HG02571 (cell line): ENCODE results near the gene TTLL11.

Experiments used
- ATAC-seq: cut with Tn5 transposase; IDR thresholded peaks from one replicate; pipeline ENCODE4 v1.9.1; 2021; ENCODE audit warnings: mild to moderate bottlenecking, moderate library complexity; ENCODE audit not compliant: unreplicated experiment

Gene TTLL11, protein sequence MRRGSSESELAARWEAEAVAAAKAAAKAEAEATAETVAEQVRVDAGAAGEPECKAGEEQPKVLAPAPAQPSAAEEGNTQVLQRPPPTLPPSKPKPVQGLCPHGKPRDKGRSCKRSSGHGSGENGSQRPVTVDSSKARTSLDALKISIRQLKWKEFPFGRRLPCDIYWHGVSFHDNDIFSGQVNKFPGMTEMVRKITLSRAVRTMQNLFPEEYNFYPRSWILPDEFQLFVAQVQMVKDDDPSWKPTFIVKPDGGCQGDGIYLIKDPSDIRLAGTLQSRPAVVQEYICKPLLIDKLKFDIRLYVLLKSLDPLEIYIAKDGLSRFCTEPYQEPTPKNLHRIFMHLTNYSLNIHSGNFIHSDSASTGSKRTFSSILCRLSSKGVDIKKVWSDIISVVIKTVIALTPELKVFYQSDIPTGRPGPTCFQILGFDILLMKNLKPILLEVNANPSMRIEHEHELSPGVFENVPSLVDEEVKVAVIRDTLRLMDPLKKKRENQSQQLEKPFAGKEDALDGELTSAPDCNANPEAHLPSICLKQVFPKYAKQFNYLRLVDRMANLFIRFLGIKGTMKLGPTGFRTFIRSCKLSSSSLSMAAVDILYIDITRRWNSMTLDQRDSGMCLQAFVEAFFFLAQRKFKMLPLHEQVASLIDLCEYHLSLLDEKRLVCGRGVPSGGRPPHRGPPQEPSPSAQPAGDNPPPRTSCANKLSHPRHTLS

DNA sequence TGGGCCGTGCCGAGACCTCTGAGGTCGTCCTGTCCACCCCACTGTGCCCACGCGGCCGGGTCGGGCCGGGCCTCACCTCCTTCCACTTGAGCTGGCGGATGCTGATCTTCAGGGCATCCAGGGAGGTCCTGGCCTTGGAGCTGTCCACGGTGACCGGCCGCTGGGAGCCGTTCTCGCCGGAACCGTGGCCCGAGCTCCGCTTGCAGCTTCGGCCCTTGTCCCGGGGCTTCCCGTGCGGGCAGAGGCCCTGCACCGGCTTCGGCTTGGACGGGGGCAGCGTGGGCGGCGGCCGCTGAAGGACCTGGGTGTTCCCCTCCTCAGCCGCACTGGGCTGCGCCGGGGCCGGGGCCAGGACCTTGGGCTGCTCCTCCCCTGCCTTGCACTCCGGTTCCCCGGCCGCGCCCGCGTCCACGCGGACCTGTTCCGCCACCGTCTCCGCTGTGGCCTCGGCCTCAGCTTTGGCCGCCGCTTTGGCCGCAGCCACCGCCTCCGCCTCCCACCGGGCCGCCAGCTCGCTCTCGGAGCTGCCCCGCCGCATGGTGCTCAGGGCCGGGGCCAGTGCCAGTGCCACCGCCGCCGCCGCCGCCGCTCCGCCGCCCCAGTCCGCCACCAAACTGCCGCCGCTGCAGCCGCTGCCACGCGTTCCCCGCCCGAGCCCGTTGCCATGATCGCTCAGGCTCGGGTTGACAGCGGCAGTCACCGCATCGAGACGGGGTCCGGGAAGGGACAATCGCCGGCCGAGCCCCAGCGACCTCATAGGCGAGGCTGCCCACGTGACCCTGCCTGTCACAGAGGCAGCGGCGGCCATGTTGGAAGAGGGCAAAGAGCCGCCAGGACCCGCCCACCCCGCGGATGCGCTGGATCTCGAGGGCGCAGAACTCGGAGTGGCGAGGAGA is at the start of gene TTLL11:
Gene TTLL11, minus strand, starts transcription at position 698 of the 896 bp plus-strand sequence. Its CDS starts 160 bp downstream, at position 538.
- ATAC-seq = peak; percentile 90

DNA sequence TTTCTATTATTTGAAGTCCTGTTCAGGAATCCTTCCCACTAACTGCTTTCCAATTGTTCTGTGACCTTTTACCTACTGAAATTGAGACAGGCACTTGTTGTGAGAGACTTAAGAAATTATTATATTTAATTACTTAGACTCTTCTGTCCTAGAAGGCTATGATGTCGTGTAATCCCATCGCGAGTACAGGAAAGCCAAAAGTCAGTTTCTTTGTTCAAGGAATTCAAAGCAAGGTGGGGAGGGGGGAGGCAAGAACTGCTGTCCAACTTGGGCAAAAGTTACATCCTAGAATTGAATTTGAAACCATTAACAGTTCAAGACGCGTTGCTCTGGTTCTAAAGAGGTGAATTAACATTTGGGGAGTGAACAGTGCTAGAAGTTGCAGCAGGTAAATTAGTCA is 48.6 kb upstream of the TTLL11 start:
- ATAC-seq = no peak

DNA sequence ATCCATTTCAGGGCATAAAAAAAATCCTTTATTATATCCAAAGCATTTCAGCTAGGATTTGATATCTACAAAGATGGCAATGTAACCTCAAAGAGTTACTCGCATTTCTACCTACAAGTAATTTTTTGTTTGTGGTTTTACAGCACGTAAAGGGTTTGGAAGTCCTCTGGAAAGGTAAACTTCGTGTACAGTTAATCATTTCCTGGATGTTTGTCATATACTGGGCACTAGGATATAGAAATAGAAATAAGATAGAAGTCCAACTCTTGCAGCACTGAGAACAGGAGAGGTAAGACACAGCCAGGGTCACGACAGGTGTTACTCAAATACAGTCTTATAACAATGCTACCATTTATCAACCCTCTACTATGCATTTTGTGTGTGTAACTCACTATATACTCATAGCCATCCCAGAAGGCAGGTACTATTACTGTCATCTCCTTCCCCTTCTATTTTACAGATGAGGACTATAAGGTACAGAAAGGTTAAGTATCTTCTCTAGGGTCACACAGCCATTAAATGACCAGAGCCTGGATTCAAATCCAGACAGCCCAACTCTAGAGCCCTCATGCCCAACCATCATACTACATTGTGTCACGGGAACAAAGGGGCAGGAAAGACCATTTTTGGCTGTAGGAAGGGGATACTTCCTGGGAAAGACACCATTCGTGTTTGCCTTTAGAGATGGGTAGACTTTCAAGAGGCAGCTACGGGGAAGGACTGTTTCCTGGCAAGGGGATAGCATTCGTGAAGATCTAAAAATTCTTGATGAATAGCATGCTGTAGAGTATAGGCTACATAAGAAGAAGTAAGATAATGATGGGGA is 47.5 kb upstream of the TTLL11 start:
- ATAC-seq = no peak

DNA sequence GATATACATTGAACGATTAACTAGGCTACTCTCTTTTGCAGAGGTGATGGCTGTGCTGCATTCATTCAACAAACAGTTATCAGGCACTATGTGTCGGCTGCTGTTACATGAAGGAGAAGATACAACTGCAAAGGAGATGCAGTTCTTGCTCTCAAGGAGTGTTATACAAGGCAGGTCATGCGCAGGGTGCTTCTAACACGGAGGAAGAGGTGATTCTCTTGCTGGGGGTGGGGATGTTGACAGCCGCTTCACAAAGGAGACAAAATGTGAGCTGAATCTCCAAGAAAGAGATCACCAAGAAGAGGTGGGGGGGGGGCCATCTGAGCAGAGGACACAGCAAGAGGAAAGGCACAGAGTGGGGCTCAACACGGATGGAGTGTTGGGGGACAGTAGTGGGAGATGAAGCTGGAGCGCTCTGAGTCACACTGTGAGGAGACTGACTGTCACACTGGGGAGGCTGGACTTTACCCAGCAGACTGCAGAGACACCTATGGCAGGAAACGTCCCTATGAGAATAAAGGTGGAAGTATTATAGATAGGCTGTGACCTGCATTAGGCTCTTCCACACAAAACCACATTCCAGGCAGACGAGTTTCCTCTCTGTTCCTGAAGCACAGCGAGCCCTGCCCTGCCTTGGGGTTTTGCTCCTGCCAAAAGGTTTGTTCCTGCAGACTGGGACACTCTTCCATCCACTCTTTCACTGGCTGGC is 45.6 kb upstream of the TTLL11 start:
- ATAC-seq = no peak

DNA sequence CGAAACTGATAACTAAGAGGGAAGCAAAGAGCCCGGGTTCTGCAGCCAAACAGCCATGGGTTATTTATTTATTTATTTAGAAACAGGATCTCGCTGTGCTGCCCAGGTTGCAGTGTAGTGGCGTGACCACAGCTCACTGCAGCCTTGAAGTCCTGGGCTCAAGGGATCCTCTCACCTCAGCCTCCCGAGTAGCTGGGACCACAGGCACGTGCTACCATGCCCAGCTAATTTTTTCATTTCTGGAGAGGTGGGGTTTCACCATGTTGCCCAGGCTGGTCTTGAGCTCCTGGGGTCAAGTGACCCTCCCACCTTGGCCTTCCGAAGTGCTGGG is 42.4 kb upstream of the TTLL11 start:
- no peak for ATAC-seq

DNA sequence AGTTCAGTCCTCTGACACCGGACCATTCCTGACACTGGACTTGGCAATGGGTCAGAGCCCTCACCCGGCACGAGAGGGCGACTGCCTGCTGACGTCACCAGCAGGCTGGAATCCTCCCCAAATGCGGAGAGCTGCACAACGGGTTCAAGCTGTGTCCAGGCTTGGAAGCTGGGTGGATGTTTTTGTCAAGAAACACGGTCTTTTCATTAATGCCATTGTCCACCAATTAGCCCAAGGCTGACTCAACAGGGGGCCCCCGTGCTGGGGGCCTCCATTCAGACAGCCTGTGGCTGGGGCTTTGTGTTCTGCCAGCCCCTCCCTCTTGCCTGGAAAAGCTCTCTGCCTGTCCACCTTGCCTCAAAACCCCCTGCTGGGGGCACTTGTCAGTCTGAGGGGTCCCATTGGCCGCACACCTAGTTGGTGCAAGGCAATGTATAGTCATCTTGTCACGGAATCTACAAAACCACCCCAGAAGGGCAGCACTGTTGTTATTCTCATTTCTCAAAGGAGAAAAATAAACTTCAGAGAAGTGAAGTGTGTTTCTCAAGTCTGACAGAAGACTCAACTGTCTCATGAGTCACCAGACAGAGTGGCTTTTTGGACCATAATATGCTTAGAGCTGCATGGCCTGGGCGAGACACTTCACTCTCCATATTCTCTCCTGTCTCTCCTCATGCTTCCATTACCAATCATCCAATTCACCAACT is 41.9 kb upstream of the TTLL11 start:
- ATAC-seq = no peak

DNA sequence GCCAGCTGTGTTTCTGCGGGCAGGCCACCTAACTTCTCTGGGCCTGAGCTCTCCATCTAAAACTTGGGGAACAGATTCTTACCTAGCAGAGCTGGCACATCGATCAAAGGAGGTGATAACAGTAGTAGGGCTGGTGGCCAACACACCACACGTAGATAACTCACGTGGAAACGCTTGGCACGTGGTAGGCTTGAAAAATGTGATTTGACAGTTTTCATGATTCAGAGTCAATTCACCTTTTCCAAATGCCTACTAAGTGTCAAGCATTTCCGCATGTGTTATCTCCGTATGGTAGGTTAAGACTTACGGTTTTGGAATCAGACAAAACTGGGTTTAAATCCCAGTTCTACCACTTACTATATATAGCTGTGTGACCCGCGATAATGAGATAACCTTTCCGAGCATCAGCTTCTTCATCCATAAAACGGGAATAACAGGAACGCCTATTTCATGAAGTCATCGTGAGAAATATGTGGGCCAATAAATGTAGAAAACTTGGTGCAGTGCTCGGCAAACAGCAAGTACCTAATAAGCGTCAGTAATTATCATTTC is 41.0 kb upstream of the TTLL11 start:
- no peak for ATAC-seq

DNA sequence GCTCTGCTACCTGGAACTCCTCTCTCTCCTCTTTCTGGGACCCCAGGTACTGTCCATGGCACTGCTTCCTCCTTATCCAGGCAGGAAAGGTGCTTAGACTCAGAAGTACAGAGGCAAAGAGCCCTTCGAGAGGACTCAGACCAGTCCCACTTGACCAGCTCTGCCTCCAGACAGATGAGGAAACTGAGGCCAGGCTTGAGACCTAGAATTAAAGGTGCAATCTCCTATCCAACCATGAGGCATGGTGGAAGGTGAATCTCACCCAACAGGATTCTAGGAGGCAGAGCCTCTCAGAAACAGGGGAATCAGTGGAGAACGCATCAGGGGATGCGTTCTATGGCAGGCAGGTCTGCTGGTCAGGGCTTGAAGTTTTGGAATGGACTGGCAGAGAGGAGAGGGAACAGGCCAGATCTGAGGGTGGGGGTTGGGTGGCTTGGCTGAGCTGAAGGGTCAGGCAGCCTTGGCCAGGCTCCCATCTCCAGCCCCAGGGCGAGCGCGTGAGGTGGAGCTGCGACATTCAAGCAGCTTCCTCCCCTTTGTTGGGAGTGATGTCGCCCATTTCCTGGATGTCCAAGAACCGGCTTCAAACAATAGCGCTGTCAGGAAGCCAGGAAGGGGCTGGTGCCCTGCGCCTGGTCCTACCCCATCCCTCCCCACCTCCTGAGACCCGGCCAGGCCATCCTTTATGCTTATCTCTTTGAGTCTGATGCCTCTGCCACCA is 40.3 kb upstream of the TTLL11 start:
- ATAC-seq = no peak

DNA sequence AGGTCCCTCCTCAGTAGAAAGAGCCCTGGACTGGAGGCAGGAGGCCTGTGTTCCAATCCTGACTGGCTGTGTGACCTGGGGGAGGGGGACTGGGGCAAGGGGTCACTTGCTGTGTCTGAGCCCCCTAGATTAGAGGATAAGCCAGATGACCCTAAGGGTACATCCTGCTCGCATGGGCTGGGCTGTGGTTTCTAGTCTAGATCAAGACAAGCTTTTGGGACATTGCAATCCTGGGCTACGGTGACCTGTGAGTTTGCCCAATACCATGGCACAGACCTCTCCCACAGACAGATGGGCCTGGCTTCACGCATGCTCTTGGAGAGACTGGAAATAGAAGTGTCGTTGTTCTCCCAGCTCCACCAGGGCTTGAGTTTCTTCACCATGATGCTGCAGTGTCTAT is 39.4 kb upstream of the TTLL11 start:
- ATAC-seq = no peak

DNA sequence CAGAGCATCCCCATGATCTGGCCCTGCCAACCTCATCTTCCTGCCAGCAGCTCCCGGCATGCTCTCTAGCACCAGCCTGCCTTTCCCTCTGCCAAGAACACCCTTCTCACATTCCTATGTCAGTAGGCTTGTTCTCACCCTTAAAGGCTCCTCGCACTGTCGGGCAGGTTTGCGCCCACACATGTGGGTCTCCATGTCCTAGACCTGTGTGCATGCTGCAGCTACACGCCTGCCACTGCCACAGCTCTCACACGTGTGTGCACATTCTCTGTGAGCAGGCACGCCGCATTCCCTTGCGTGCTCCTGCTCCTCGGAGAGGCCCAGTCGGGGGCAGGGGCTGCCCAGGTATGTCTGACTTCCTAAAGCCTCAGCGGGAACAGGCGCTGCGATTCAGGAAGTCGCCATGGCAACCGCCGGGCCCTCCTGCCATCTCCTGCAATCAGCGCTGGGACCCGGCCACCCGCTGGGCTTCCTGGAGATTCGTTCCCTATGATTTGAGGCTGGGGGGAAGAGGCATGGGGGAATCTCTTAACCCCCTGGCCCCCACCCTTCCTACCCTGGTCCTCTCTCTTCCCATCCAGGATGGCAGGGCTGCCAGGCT is 38.4 kb upstream of the TTLL11 start:
- ATAC-seq = no peak

DNA sequence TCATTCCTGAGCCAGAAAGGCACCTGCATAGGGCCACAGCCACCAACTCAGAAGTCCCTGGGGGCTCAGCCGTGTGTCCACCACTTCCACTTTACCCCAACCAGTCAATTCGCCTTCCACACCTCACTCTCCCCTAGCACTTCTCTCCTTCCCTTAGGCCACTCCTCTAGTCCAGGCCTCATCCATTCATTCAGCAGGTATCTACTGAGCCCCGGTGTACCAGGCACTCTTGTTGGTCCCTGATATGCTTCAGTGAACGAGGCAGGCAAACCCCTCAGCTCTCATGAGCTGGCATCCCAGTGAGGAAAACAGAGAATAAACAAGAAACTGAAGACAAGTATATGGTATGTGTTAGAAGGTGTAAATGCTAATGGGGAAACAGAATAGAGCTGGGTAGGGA is 37.7 kb upstream of the TTLL11 start:
- ATAC-seq = no peak

DNA sequence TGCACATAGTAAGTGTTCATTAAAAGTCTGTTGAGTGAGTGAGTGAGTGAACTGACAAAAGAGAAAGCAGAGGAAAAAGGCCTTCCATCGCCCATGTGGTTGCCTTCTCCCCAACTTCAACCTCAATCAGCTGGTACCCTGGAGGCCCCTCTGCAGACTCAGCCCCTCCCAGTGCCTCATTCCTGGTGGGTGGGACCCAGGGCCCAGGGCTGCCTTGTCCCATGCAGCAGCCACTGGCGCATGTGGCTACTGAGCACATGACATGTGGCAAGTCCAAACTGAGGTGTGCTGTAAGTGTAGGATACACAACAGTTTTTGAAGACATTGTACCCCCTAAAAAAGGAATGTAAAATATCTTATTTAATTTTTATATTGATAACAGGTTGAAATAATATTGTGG is 36.9 kb upstream of the TTLL11 start:
- no peak for ATAC-seq

DNA sequence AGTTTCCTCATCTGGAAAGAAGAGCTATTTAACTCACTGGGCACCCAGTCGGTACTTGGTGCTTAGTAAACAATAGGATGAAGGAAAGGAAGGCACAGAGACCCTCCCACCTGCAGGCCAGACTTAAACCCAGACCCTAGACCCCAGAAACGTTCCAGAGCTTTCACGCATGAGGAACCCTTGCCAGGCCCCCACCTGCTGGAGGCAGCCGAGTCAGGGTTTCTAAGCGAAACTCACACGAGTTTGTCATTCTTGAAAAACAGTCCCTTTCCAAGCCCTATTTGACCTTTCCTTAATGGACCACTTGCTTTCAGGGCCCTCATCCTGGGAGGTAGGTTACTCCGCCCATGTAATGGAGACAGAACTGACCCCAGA is 35.8 kb upstream of the TTLL11 start:
- no peak for ATAC-seq

DNA sequence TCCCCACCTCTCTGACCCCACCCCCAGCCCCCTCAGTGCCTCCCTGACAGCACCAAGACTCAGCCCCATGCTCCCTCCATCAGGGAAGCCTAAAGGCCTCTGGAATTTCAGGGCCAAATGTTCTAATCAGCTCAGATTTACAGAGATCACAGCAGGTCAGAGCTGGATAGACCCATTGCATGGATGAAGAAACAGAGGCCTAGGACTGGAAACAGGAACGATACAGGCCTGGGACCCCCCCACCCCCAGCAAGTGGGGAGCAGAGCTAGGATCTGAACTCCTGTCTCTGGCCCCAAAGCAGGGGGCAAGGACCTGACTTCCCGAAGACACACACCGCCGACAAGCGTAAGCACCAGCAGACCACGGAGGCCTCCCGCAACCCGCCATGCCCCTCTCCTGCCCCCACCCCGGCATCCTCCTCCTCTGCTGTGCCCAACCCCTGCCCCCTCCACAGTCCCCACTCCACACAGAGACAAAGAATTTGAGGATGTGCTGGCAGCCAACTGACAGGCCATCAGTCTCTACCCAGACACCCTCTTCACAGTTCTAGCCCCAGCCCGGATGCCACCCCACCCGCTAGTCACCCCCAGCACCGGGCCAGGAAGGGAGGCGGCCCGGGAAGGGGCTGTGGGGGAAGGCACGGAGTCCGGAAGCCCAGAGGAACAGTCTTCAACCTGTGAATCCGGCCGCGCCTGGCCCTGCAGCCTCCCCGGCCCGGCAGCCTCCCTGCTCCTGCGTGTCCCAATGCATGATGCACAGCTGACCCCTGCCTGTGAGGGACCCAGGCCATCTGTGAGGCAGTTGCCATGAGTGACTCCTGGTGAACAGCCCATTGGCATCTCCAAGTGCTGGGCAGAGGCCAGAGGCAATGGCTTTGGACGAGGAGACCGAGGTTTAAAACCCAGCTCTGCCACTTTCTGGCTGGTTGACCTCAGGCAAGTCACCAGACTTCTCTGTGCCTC is 35.2 kb upstream of the TTLL11 start:
- no peak for ATAC-seq

DNA sequence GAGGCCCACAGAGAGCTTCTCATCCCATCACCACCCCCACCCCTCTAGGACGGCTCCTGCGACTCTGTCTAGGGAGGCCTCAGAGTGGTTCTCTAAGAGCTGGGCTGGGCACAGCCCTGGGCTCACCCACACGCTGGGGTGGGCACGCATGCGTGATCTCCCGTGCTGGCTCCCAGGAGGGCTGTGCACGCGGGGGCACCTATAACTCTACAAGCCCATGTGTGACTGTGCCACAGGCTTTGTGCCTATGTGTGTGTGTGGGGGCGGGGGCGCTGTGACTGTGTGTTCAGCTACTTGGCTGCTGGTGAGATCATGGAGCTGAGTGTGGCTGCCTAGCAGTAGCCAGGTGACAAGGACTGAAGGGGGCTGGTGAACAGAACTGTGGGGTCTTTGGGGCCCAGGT is 34.3 kb upstream of the TTLL11 start:
- no peak for ATAC-seq

DNA sequence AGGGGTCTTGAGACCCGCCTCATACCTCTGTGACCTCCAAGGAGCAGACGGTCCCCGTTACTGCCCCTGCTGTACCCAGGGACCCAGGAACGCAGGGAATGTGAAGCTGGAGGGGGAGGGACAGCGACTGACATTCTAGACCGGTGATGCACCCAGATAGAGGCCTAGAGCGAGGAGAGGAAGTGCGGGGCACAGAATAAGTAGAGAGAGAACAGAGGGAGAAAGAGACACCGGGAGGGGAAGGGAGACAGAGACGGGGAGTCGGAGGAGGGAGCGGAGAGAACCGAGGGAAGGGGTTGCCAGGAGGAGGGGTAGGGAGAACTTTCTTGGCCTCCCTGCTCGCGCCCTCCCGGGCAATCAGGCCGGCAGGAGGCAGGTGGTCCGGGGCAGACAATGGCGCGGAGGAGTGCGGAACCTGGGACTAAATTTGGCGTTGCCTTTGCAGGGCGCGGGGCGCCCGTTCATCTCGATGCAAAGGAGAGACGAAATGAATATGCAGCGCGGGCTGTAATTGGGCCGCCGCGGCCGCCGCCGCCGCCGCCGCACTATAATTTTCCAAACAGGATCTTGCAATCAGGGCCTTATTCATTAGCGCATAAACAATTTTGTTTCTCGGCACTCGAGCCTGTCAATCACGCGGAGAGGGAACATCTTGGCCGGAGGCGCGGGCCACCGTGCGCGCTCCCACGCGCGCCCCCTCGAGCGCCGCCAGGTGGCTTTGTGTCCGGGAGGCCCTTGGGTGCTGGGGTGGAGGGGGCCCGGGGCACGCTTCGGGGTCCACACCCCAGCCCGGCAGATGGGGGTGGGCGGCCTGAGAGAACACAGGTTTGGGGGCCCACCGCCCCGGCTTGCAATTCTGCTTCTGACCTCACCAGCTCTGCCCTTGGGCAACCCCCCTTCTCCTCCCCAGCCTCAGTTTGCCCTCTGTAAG is 33.5 kb upstream of the TTLL11 start:
- no peak for ATAC-seq
